ENCODE data around the gene MOXD1.
"Not testable (repeated sequence)": the region's sequence is repeated elsewhere in the genome, so short reads cannot be mapped to it uniquely, and the experiment has no call there.

Gene MOXD1

DNA sequence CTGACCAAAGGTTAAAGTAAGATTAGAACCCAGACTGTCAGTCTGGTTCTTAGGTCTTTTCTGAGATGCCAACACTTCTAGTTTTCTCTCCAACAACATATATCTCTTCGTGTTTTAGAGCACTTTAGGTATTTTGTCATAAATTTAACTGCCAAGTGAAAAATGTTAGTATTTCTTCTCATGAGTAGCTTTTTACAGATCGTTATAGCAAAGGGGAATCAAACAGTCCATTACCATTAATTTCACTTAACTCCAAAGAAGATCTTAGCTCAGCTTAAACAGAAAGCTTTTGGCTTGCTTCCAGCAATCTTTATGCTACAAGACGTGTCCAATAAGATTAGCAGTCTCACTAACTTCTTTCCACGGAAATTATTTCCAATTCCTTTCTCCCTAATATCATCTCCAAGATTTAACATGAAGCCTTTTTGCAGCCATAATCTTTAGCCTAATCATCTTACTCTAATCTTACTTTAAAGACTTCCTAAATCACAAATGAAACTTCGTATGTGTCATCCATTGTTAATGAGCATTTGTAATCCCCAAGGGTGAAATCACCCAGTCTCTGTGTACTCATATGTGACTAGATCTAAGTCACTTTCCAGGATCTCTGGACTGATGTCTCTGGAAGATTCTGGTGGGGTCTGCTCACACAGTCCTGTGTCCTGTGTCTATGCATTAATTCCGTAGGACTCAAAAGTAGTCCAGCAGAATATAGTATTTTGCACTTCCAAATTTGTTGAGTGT, 38.7 kb downstream of the MOXD1 start:
- DNase-seq (ENCODE audit: low read depth, low spot score), result no peak
- H3K36me3 ChIP-seq (ENCODE audit: insufficient read depth, insufficient read length, low read length), result no peaks in the 10 kb centered on the region
- no peak for TF ChIP-seq ZNF274 (IDR thresholded peaks at IDR 0.05; ENCODE audit: low read depth, low read length)
- TF ChIP-seq YY1 (IDR thresholded peaks at IDR 0.05; ENCODE audit: insufficient read depth, insufficient read length), result no peak
- no peak for TF ChIP-seq SUZ12 (IDR thresholded peaks at IDR 0.05; ENCODE audit: extremely low read depth, insufficient read depth, insufficient read length)
- no peak overlapping the region for H3K4me3 ChIP-seq (ENCODE audit: insufficient read length, low read depth)
- H3K9me3 ChIP-seq (ENCODE audit: insufficient read depth, low read length), result no peaks in the 10 kb centered on the region
- no peaks in the 10 kb centered on the region for H3K4me1 ChIP-seq (ENCODE audit: insufficient read depth, insufficient read length)
- H3K9ac ChIP-seq (ENCODE audit: insufficient read length, low read depth), result no peak overlapping the region
- H3K27me3 ChIP-seq (ENCODE audit: insufficient read depth, insufficient read length), result no peaks in the 10 kb centered on the region

- TF ChIP-seq YY1 (IDR thresholded peaks at IDR 0.05; ENCODE audit: insufficient read depth, insufficient read length) (no peak), ZNF274 (IDR thresholded peaks at IDR 0.05; ENCODE audit: low read depth, low read length) (no peak), SUZ12 (IDR thresholded peaks at IDR 0.05; ENCODE audit: extremely low read depth, insufficient read depth, insufficient read length) (no peak)
- DNase-seq (ENCODE audit: low read depth, low spot score), result no peak
- Histone ChIP-seq H3K4me3 (ENCODE audit: insufficient read length, low read depth) (no peak overlapping the region), H3K36me3 (ENCODE audit: insufficient read depth, insufficient read length, low read length) (no peaks in the 10 kb centered on the region), H3K4me1 (ENCODE audit: insufficient read depth, insufficient read length) (no peaks in the 10 kb centered on the region), H3K9me3 (ENCODE audit: insufficient read depth, low read length) (no peaks in the 10 kb centered on the region), H3K27me3 (ENCODE audit: insufficient read depth, insufficient read length) (no peaks in the 10 kb centered on the region), H3K9ac (ENCODE audit: insufficient read length, low read depth) (no peak overlapping the region)
These were observed 40.2 kb downstream of the MOXD1 start for GRCh38 chr6:132361101-132361500.

DNA sequence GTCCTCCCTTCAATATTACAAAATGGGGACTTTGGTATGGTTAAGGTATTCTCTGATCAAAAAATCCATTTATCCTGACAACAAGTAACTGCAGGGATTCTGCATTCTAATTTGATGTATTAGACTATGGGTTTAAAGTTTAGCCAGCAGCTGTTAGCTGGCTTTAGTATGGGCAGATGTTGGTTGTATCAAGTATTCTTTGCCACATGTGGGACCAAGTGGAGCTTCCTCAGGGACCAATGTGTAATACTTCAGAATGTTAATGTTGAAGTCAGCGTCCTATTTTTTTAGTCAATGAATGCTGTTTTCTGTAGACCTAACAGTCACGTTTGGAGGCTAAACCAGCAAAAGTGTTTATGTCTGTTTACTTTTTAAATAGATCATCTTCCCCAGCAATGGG, 41.4 kb downstream of the MOXD1 start:
- no peak for DNase-seq (ENCODE audit: low read depth, low spot score)
- Histone ChIP-seq H3K36me3 (ENCODE audit: insufficient read depth, insufficient read length, low read length) (no peaks in the 10 kb centered on the region), H3K9ac (ENCODE audit: insufficient read length, low read depth) (no peak overlapping the region), H3K9me3 (ENCODE audit: insufficient read depth, low read length) (peaks cover 6% of the 10 kb centered on the region; the same call in 1 of the 2 replicates), H3K4me3 (ENCODE audit: insufficient read length, low read depth) (no peak overlapping the region), H3K27me3 (ENCODE audit: insufficient read depth, insufficient read length) (no peaks in the 10 kb centered on the region), H3K4me1 (ENCODE audit: insufficient read depth, insufficient read length) (no peaks in the 10 kb centered on the region)
- TF ChIP-seq SUZ12 (IDR thresholded peaks at IDR 0.05; ENCODE audit: extremely low read depth, insufficient read depth, insufficient read length) (no peak), ZNF274 (IDR thresholded peaks at IDR 0.05; ENCODE audit: low read depth, low read length) (no peak), YY1 (IDR thresholded peaks at IDR 0.05; ENCODE audit: insufficient read depth, insufficient read length) (no peak)

DNA sequence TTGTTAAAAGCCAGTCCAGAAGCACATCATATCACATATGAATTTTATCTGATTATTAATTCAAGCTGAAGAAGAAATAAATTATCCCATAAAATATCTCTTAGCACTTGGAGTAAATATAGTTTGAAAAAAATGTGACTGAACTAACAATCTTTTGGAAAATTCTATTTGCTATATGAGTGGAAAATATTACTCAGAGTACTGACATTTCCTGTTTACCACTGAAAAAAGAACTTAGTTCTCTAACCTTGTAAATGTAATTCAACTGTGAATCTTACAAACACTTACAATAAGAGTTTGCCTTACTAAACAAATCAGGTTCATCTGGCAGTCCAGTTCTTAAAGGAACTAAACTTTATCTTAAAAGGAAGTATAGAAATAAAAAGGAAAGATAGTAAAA, 44.2 kb downstream of the MOXD1 start:
- Histone ChIP-seq H3K27me3 (ENCODE audit: insufficient read depth, insufficient read length) (no peaks in the 10 kb centered on the region), H3K9me3 (ENCODE audit: insufficient read depth, low read length) (peaks cover 13% of the 10 kb centered on the region; the same call in 1 of the 2 replicates), H3K4me1 (ENCODE audit: insufficient read depth, insufficient read length) (no peaks in the 10 kb centered on the region), H3K4me3 (ENCODE audit: insufficient read length, low read depth) (no peak overlapping the region), H3K36me3 (ENCODE audit: insufficient read depth, insufficient read length, low read length) (no peaks in the 10 kb centered on the region), H3K9ac (ENCODE audit: insufficient read length, low read depth) (no peak overlapping the region)
- no peak for DNase-seq (ENCODE audit: low read depth, low spot score)
- TF ChIP-seq YY1 (IDR thresholded peaks at IDR 0.05; ENCODE audit: insufficient read depth, insufficient read length) (no peak), ZNF274 (IDR thresholded peaks at IDR 0.05; ENCODE audit: low read depth, low read length) (no peak), SUZ12 (IDR thresholded peaks at IDR 0.05; ENCODE audit: extremely low read depth, insufficient read depth, insufficient read length) (no peak)

- Histone ChIP-seq H3K4me3 (ENCODE audit: insufficient read length, low read depth) (no peak overlapping the region), H3K9me3 (ENCODE audit: insufficient read depth, low read length) (peaks cover 13% of the 10 kb centered on the region; the same call in 1 of the 2 replicates), H3K36me3 (ENCODE audit: insufficient read depth, insufficient read length, low read length) (no peaks in the 10 kb centered on the region), H3K4me1 (ENCODE audit: insufficient read depth, insufficient read length) (no peaks in the 10 kb centered on the region), H3K27me3 (ENCODE audit: insufficient read depth, insufficient read length) (no peaks in the 10 kb centered on the region), H3K9ac (ENCODE audit: insufficient read length, low read depth) (no peak overlapping the region)
- TF ChIP-seq YY1 (IDR thresholded peaks at IDR 0.05; ENCODE audit: insufficient read depth, insufficient read length), result no peak
- TF ChIP-seq ZNF274 (IDR thresholded peaks at IDR 0.05; ENCODE audit: low read depth, low read length), result no peak
- TF ChIP-seq SUZ12 (IDR thresholded peaks at IDR 0.05; ENCODE audit: extremely low read depth, insufficient read depth, insufficient read length), result no peak
- DNase-seq (ENCODE audit: low read depth, low spot score), result no peak
These were observed 46.6 kb downstream of the MOXD1 start for GRCh38 chr6:132354517-132355167.

- not testable (repeated sequence) for DNase-seq (ENCODE audit: low read depth, low spot score); H3K4me1 ChIP-seq (ENCODE audit: insufficient read depth, insufficient read length); H3K27me3 ChIP-seq (ENCODE audit: insufficient read depth, insufficient read length)
These were observed 49.3 kb downstream of the MOXD1 start for GRCh38 chr6:132351986-132352385.

GRCh38 chr6:132348231-132348630, 53.0 kb downstream of the MOXD1 start:
- TF ChIP-seq SUZ12 (IDR thresholded peaks at IDR 0.05; ENCODE audit: extremely low read depth, insufficient read depth, insufficient read length), result no peak
- TF ChIP-seq YY1 (IDR thresholded peaks at IDR 0.05; ENCODE audit: insufficient read depth, insufficient read length), result no peak
- TF ChIP-seq ZNF274 (IDR thresholded peaks at IDR 0.05; ENCODE audit: low read depth, low read length), result no peak
- no peak overlapping the region for H3K9ac ChIP-seq (ENCODE audit: insufficient read length, low read depth)
- no peaks in the 10 kb centered on the region for H3K4me1 ChIP-seq (ENCODE audit: insufficient read depth, insufficient read length)
- H3K27me3 ChIP-seq (ENCODE audit: insufficient read depth, insufficient read length), result no peaks in the 10 kb centered on the region
- H3K4me3 ChIP-seq (ENCODE audit: insufficient read length, low read depth), result no peak overlapping the region
- DNase-seq (ENCODE audit: low read depth, low spot score), result no peak
- H3K36me3 ChIP-seq (ENCODE audit: insufficient read depth, insufficient read length, low read length), result no peaks in the 10 kb centered on the region
- peaks cover 10% of the 10 kb centered on the region; the same call in 1 of the 2 replicates for H3K9me3 ChIP-seq (ENCODE audit: insufficient read depth, low read length)

More at GRCh38 chr6:132351986-132352385, 49.3 kb downstream of the MOXD1 start:
- H3K9me3 ChIP-seq (ENCODE audit: insufficient read depth, low read length), result peaks cover 13% of the 10 kb centered on the region; the same call in 1 of the 2 replicates
- H3K4me3 ChIP-seq (ENCODE audit: insufficient read length, low read depth); H3K36me3 ChIP-seq (ENCODE audit: insufficient read depth, insufficient read length, low read length); H3K9ac ChIP-seq (ENCODE audit: insufficient read length, low read depth): not testable (repeated sequence)

Data from NT2/D1 (cell line).